Cardiac septum (tissue), 1 donor: ENCODE data around the gene VAPB. TPM values are rescaled to one million over a fixed set of nuclear protein-coding genes. Genes with fewer than 3 reads are reported as not detected.

ENCODE experiments used
- DNase-seq: peaks from one replicate; pipeline ENCODE4 v3.0.0-alpha.2; 2020; ENCODE audit warnings: low spot score
- intact Hi-C: fragments of 100-400 bp; cut with DNase I; formaldehyde crosslinking; loops from one replicate; pipeline ENCODE4 v1.14.0; 2022
- total RNA-seq: library from RNA; stranded (reverse); fragmentation: NEBNext Ultra II Directional; extraction: Animal tissue kit (Norgen Biotek cat#: 25700); gene quantifications from one replicate; pipeline ENCODE4 v1.2.1, GENCODE V29; 2021
- donor health status: DM: no; HTN: no; CAD: no.

VAPB gene
- total RNA-seq, 1 donor from 2014 or later: 65.9 TPM

DNA sequence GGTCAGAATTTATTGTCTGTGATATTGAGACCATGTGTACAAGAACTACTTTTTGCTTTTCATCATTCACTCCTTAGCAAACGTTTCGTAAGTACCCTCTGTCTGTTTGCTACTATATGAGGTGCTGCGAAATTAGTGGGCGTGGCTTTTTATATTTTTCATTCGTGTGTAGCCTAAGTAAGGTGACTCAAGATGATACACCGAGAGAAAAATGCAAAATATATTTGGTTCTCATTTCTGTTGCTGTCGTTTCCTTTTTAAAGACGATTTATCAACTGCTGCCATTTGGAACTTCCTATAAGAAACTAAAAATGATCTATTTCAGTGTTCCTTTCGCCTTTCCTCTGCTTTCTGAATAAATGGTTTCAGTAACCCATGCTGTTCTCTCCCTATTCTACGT lies 61.2 kb downstream of the VAPB start:
- intact Hi-C loops: no loop called here
- DNase-seq: no peak

DNA sequence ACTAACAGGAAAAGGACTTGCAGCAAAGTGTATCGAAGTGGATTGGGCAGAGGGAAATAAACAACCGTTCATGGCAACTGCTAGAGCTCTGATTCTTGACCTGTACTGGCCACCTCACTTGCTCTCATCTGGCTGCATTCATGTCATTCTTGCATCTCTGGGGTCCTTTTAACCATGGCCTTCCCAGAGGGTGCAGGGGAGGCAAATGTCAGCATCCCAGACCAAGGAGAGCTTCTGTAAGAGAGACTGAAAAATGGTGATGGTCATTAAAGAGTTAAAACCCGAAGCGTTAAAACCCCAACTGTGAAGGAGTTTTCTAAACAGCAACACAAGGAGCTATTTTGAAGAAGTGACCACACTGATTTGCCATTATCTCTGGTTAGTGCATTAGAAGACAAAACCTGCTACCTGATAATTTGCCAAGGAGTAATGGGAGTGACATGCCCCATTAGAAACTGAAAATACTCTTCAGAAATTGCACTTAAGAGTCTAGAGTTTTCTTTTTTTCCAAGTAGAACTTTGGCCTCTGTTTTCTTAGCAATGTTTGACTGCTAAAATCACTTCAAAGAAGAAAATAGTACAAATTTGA lies 63.7 kb downstream of the VAPB start:
- DNase-seq: no peak
- intact Hi-C loops: no loop called here

DNA sequence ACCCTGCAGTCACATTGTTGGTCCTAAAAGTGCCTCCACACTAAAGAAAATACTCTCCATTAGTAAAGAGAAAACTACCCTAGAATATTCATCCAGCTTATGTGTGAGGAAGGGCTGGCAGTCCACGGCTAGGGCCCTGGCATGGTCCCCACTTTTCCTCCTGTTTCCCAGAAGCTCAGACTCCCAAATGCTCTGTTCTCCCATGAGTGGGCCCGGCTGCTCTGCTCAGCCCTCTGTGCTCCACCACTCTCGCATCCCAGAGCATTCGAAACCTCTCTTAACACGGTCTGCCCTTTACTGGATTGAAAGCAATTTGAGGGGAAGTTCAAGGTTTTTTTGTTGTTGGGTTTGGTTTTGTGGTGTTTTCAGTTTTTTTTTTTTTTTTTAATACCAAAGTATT lies 64.4 kb downstream of the VAPB start:
- intact Hi-C loops: no loop called here
- DNase-seq: no peak

DNA sequence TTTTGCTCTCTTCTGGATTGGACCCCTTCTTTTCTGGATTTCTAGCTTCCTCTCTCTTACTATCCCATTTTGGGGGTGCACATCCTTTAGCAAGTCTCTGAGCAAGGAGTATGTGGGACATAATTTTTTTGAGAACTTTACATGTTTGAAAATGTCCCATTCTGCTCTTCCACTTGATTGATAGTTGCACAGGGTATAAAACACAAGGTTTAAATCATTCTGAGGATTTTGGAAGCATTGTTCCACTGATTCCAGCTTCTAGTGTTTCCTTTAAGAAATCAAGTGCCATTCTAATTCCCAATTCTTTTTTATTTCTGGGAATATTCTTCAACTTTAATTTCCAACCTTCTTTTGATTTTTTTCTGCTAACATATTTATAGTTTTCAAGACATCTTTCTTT lies 65.4 kb downstream of the VAPB start:
- no peak for DNase-seq
- intact Hi-C loops: no loop called here

DNA sequence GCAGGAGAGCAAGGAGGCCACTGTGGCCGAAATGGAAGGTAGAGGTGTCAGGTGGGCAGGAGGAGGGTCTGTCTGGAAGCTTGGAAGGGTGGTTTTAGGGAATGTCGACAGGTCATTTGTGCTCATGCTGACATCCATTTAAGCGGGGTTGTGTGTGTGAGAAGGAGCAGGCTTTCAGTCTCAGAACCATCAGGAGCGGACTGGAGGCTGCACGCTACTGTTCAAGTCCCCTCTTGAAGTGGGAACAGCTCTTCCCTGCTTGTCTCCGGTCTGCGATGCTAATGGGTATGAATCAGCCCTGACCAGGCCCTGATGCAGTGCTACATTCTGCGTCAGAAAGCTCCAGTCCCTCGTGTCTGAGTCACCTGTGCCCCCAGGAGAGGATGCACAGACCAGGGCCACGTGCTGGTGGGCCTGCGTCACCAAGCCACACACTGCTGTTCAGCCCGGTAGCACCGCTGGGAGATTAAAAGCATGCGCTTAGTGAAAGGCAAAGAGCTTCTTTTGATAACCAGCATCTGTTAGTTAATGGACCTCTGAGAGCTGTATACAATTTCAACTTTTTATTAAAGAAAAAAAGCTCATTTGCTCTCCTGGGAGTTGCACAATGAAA lies 68.2 kb downstream of the VAPB start:
- intact Hi-C loops: no loop called here

DNA sequence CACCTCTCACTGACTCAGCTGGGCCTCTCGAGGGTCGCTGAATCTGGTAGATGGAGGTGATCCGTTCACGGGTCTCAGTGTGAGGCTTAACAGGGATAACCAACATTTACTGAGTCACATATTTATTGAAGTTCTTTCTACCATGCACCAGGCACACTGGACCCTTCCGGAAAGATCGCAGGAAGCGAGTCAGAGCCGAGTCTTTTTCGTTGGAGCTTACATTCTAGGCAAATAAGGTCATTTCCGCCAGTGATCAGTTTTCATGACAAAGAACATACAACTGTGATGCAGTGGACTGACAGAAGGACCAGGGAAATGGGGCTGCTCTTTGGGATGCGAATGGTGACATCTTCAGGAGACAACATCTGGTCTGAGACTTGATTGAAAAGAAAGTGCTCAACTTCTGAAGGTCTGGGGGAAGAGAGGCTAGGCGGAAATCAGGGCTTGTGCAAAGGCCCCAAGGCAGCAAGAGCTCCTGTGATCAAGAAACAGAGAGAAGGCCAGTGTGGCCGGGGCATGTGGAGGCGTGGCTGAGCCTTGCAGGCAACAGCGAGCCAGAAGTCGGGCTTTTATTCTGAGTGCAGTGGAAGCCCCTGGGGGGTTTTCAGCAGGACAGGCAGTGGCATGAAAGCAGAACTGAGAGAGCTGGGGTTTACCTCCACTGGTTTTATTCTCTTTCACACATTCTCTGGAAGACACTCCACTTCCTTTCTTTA lies 69.5 kb downstream of the VAPB start:
- intact Hi-C loops: no loop called here

More for the DNA sequence above, 68.2 kb downstream of the VAPB start:
- DNase-seq: no peak

DNA sequence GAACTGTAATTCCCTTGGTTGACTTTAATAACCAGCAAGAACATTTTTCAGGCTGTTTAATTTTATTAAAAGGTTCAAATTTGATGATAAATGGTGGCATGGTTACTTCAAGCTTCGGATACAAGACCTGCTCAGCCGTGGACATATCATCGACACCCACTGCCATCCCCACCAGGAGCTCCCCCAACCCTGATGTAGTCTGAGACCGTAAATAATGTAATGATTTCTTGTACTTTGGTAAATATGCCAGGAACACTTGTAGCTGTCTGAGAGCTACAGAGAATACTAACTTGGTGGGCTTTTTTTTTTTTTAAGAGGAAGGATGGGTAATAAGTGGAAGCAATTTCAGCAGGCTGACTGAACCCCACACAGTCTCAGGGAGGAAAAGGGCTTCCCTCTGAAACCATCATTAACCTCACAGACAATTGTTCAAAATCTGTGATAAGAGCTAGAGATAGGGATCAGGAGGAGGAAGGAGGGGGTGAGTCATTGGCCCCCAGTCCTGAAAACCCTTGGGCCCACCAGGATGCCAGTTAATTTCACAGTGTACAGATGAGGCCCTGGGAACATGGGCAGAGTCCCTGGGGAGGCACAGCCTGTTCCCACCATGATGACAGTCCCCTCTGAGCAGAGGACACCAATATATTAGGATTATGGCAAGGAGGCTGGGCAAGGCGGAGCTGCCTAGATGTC lies 70.2 kb downstream of the VAPB start:
- intact Hi-C loops: no loop called here
- DNase-seq: no peak

More for the DNA sequence above, 69.5 kb downstream of the VAPB start:
- no peak for DNase-seq

DNA sequence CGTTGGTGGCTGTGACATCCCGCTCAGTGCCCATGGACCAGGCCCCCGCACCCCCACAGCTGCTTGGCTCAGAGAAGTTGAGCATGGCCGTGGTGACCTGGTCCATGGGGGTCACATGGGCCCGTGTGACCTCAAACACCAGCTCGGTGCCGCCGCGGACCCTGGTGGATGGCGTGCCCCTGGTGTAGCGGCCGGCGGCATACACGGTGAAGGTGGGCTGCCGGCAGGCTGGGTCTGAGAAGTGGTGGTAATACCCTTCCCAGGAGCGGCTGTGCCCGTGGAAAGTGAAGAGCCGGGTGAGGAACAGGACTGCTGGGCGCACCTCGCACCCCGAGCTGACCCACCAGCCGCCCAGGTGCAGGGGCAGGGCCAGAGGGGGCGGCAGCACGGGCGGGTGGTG lies 72.1 kb downstream of the VAPB start:
- intact Hi-C loops: no loop called here

DNA sequence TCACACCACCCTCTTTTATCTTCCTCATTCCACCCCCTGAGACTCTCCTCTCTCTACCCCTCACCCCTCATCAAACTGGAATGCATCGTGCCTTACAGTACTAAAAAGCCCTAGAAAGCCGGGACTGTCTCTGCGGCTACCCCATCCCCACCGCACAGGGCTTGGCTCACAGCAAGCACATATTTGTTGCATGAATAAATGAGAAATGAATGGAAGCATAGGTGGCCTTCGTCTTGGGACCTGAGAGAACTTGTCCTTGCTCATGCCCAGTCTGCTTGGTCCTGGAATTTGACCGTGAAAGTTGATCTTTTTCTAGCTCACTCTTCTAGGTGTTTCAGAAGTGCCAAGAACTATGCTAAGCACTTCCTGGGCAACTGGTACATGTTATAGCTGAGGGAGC lies 72.9 kb downstream of the VAPB start:
- DNase-seq: no peak
- intact Hi-C loops: no loop called here

More for the DNA sequence above, 72.1 kb downstream of the VAPB start:
- no peak for DNase-seq

DNA sequence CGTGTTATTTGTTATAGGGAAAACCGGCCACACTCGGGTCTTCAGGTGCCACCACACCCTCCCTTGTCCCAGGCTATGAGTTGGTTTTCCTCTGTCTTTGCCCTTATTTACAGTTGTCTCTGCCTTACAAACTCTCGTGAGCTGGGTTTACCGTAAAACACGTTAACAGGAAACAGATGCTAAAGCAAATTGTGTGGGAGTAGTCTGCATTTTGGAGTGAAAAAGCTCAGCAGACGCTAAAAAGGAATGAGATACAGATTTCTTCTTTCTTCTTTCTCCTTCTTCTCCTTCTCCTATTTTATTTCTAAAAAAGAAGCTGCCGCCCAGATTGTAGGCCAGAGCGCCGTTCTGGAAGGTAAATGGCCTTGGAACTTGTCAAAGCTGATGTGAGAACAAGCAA lies 74.2 kb downstream of the VAPB start:
- intact Hi-C loops: no loop called here
- DNase-seq: no peak

DNA sequence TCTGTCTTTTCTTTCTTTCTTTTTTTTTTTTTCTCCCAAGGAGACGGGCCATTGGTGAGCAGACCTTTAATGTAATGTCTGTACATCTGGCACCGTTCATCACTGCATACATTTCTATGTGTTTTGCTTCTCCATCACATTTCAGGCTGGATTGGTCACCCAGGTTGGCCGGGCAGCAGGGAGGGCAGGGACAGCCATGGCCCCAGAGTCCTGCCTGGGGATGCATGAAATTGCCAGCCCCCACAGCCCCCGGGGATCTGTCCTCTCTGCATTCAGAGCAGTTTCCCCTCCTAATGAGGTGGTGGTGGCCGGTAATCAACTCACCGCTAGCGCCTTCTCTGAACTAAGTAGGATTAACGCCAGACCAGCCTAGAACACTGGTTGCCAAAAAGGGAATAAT lies 75.8 kb downstream of the VAPB start:
- DNase-seq: no peak
- intact Hi-C loops: no loop called here

DNA sequence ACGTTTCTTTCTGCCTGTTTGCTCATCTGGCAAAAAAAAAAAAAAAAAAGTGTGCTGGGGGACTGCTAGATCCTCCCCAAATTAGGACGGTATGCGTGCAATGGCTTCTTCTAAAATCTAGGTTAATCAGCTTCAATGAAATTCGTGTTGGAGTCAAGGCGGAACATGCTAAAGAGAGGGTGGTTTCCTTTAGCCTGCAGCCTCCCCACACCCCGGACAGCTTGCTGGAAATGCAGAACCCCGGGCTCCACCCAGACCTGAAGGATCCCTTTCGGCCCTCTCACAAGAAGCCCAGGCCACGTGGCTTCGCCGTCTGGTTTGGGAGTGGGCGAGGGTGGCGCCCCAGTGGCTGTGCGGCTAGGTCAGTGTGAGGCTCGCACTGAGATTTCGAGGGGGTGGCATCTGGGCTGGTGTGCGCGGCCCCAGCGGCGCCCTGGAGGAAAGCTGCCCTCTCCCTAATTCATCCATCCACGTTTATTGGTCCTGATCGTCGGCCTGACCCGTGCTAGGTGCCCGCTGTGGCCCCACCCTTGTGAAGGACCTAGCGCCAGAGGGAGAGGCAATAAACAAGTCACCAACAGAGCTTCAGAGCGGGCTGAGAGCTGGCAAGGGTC lies 77.2 kb downstream of the VAPB start:
- no peak for DNase-seq
- intact Hi-C loops: no loop called here

DNA sequence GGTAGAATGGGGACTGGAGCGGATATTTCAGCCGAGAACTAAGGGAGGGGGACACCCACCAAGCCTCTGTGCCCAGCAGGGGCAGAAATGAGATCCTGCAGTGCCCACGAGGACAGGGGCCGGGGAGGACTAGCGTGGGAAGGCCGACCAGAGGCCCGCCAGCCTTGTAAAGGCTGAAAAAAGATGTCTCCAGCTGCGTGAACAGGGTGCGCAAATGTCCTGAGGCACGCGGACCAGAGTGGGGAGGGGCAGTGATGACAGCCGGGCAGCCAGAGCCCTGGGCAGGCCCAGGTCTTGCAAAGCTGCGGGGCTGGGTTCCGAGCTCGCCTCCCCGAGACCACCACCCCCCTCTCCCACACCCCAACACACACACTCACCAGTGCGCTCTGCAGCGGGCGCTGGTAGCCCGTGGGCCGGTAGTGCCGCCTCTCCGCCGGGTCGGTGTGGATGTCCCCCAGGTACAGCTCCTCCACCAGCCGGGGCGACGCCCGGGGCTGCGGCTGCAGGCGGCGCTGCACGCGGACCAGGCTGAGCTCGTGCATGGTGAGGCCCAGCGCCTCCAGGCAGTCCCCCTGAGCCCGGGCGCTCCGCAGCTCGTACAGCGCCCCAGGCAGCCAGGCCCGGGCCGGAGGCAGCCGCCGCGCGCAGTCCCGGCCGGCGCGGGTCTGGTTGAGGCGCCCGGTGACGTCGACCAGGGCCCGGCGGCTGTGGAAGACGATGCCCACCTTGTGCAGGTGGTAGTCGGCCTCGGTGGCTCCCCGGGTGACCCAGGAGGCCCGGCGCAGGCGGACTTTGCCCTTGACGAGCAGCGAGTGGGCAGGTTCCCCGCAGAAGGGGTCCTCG lies 77.9 kb downstream of the VAPB start:
- intact Hi-C loops: no loop called here
- DNase-seq: no peak

DNA sequence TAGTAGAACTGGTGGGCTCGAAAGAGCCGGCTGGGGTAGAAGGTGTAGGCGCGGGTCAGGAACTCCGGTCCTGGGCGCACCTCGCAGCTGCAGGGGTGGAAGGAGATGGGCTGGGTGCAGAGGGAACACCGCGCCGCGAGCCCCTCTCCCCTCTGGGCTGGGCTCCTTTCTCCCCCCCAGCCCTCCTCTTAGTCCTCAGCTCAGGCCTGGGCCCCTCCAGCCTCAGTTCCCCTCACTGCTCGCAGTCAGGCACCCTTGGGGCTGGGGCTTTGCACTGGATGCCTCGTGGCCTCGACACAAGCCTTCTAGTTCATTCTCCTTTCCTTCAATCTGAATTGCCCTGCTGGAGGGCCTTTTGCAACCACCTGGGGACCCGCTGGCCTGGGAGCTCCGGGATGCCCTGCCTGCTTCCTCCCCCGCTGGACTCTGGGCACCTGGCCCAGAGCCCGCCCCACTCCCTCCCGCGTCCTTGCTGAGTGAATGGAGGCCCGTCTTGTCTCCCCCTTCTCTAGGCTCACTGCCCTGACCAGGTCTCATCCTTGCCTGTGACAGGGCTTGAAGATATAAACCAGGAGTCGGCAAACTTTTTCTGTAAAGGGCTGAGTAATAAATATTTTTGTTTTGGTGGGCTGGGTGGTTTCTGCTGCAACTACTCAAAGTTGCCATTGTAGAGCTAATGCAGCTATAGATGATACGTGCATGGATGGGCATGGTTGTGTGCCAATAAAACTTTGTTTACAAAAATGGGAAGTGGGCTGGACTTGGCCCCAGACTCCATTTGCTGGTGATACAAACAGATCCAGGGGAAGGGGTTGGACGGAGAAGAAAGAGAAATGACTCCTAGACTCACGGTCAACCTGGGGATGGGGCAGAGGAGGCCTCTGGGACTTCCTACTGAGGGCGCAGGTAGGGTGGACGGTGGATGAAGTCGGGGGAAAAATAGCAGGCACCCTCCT lies 78.8 kb downstream of the VAPB start:
- intact Hi-C loops: no loop called here
- no peak for DNase-seq

DNA sequence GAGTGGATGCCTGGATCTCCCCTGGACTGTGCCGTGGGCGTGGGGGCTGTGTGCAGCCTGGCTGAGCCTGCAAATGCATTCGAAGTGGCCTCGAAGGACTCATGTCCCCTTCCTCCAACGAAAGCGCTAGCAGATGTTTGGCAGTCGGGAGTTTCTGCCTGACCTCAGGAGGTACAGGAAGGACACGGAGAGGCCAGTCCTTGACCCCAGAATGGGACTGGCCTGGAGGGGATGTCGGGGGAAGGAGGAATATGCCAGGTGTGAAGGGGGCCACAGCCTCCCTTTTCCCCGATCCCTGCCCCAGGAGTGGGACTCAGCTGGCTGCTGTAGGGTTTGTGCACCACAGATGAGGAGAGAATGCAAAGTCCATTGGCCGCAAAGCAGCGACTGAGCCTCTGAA lies 80.6 kb downstream of the VAPB start:
- intact Hi-C loops: no loop called here
- no peak for DNase-seq

DNA sequence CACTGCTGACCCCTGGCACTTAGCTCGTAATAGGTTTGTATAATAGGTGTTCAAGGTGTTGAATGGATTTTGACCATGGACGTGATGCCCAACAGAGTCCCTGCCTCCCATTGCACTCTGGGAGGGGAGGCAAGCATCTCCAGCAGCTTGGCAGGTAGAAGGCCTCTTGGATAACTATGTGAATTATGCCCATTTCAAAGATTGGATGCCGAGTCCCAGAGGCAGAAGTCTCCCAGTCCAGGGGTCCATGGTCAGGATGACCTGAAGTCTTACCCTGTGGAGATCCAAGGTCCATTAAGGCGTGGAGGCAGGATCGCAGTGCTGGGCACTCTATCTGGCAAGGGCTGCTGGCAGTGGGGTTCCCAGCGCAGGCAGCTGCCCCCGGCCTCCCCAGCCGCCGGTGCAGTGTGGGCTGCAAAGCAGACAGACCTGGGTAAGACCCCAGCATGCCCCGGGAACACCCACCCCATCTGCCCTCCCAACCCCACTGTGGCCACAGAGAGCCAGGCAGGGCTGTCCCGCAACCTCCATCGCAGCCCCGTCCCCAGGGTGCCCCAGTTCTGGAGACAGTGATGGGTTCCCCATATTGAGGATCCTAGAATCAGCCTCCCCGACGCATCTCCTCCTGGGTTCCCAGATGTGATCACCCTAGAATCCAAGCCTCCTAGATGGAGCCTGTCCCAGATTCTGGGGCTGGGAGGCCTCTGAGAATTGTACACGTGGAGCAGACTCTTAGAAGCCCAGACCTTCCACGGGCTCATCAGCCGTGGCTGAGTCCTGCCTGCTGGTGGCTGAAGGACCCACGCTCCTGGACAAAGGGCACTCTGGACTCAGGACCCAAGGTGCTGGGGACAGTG lies 81.5 kb downstream of the VAPB start:
- intact Hi-C loops: no loop called here
- no peak for DNase-seq
